Measurements from ENCODE around the gene NUP107.

DNA sequence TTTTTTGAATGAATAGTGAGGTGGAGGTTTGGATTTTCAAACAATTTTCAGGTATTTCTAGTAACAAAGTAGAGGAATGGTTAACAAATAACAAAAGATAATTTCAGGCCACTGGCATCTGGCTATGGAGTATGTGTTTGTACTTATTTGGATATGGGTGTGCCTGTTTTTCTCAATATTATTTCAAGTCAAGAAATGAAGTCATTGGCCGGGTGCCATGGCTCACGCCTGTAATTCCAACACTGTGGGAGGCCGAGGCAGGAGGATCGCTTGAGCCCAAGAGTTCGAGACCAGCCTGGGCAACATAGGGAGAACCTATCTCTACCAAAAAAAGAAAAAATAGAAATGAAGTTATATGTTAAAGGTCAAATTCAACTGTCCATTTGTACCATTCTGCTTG, 73.1 kb downstream of the NUP107 start:
- TF ChIP-seq, protein P1, sequence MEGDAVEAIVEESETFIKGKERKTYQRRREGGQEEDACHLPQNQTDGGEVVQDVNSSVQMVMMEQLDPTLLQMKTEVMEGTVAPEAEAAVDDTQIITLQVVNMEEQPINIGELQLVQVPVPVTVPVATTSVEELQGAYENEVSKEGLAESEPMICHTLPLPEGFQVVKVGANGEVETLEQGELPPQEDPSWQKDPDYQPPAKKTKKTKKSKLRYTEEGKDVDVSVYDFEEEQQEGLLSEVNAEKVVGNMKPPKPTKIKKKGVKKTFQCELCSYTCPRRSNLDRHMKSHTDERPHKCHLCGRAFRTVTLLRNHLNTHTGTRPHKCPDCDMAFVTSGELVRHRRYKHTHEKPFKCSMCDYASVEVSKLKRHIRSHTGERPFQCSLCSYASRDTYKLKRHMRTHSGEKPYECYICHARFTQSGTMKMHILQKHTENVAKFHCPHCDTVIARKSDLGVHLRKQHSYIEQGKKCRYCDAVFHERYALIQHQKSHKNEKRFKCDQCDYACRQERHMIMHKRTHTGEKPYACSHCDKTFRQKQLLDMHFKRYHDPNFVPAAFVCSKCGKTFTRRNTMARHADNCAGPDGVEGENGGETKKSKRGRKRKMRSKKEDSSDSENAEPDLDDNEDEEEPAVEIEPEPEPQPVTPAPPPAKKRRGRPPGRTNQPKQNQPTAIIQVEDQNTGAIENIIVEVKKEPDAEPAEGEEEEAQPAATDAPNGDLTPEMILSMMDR (IDR thresholded peaks at IDR 0.05), result no peak
- TF ChIP-seq POLR2AphosphoS5 (IDR thresholded peaks at IDR 0.05) (no peak), POLR2A (IDR thresholded peaks at IDR 0.05) (no peak), EP300 (IDR thresholded peaks at IDR 0.05) (no peak)

Measured in sigmoid colon (tissue), 4 donors.